Peyer's patch (tissue), 4 donors: ENCODE measurements around the gene PLEKHA7.

Source experiments
- POLR2A ChIP-seq, 2 donors: fragments of 450-650 bp; IDR thresholded peaks; one replicate each; pipeline ENCODE4 v1.5.1; 2017; ENCODE audit warnings: antibody characterized with exemption in 2 of 2, mild to moderate bottlenecking in 2 of 2, moderate library complexity in 2 of 2
- TF ChIP-seq, protein P1 (sequence below), 6 experiments: fragments of 450-650 bp in 4 of 6; fragments of 200-600 bp in 2 of 6; sonication (generic) in 1 of 6; IDR thresholded peaks; one replicate each; pipeline ENCODE4 v1.5.1; 2017 to 2019; ENCODE audit warnings: antibody characterized with exemption in 6 of 6, mild to moderate bottlenecking in 3 of 6, moderate library complexity in 1 of 6

- TF ChIP-seq POLR2A (IDR thresholded peaks at IDR 0.05) = no peak
- TF ChIP-seq, protein P1, sequence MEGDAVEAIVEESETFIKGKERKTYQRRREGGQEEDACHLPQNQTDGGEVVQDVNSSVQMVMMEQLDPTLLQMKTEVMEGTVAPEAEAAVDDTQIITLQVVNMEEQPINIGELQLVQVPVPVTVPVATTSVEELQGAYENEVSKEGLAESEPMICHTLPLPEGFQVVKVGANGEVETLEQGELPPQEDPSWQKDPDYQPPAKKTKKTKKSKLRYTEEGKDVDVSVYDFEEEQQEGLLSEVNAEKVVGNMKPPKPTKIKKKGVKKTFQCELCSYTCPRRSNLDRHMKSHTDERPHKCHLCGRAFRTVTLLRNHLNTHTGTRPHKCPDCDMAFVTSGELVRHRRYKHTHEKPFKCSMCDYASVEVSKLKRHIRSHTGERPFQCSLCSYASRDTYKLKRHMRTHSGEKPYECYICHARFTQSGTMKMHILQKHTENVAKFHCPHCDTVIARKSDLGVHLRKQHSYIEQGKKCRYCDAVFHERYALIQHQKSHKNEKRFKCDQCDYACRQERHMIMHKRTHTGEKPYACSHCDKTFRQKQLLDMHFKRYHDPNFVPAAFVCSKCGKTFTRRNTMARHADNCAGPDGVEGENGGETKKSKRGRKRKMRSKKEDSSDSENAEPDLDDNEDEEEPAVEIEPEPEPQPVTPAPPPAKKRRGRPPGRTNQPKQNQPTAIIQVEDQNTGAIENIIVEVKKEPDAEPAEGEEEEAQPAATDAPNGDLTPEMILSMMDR (IDR thresholded peaks at IDR 0.05) = no peak
Measured at GRCh38 chr11:17004486-17005148, 9.6 kb downstream of the PLEKHA7 start.
